T-helper 22 cell (primary cell): ENCODE measurements around the gene SHANK3.

Experiments used
- DNase-seq: peaks from one replicate; pipeline ENCODE4 v3.0.0-alpha.2; 2020; ENCODE audit warnings: low read depth

The SHANK3 gene

DNA sequence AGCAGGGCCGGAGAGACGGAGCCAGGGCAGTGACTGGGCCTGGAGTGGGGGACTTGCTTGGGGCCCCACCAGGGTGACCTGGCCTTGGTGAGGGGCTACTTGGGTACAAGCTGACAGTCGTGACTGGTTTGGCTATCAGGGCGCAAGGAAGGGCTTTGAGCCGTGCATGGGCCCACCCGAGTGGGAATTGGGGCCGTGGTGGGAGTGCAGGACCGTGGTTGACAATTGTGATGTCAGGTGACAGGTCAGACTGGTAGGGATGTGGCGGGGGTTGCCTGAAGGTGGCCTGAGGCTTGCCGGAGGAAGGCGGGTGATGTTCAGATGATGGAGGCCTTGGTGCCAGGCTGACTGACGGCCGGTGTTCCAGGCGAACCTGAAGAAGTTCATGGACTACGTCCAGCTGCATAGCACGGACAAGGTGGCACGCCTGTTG is 5.6 kb downstream of the SHANK3 start:
- no peak for DNase-seq

DNA sequence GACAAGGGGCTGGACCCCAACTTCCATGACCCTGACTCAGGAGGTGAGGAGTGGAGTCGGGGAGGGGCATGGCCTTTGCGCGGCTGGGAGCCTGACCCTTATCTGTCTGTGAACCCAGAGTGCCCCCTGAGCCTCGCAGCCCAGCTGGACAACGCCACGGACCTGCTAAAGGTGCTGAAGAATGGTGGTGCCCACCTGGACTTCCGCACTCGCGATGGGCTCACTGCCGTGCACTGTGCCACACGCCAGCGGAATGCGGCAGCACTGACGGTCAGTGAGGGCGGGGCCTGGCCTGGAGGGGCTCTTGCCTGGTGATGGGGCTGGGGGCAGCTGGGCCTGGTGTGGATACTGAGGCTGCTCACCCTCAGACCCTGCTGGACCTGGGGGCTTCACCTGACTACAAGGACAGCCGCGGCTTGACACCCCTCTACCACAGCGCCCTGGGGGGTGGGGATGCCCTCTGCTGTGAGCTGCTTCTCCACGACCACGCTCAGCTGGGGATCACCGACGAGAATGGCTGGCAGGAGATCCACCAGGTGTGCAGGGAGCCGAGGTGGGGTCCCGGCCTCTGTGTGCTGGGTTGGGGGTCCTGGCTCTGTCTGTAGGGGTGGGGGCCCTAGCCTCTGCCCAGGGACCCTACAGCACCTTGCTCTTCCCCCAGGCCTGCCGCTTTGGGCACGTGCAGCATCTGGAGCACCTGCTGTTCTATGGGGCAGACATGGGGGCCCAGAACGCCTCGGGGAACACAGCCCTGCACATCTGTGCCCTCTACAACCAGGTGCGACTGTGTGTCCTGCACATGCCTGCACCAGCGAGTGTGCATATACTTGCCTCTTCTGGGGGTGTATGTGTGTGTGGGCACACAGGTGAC is 6.3 kb downstream of the SHANK3 start:
- DNase-seq = no peak

DNA sequence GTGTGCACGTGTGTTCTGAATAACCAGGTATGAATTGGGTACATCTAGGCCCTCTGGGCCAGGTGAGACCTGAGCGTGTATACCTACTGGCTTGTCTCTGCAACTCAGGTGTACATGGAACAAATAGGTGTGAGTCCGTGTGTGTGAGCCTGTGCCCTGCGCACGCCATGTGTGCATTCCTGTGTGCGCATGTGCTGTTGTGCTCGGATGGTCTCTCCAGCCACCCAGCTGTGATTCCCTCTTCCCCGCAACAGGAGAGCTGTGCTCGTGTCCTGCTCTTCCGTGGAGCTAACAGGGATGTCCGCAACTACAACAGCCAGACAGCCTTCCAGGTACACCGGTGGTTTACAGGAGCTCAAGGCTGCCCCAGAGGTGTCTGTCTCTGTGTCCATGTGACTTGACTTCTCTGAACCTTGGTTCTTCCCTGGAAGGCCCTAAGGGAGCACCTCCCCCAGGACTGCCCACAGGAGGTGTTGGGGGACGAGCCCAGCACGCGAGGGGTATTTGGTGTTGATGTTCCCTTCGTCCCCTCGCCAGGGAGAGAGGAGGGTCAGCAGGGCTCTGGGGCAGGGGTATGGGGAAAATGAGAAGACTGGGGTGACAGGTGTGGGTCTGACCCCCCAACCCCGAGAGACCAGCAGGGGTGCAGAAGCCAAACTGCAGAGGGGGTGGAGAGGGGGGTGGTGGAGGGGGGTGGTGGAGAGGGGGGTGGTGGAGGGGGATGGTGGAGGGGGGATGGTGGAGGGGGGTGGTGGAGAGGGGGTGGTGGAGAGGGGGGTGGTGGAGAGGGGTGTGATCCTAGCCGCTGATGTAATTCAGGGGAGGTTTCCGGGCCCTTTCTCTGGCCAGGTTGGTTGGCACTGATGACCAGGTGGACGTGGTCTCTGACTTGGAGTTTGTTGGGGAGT is 10.7 kb downstream of the SHANK3 start:
- no peak for DNase-seq

DNA sequence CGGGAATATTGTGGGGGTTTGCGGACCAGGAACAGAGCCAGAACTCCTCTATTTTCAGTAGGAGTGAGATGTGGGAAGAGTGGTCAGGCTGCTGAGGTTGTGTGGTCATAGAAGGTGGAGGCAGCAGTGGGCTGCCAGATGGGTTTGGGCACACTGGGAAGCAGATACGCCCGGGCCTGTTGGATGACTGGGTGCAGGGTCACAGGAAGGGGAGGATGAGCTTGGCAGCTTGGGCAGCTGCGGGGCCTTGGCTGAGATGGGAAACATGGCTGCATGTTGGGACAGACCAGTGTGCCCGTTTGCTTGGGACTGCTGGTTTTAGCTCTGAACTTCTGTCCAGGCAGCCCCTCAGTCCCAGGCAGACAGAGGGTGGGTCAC is 11.4 kb downstream of the SHANK3 start:
- DNase-seq = no peak

DNA sequence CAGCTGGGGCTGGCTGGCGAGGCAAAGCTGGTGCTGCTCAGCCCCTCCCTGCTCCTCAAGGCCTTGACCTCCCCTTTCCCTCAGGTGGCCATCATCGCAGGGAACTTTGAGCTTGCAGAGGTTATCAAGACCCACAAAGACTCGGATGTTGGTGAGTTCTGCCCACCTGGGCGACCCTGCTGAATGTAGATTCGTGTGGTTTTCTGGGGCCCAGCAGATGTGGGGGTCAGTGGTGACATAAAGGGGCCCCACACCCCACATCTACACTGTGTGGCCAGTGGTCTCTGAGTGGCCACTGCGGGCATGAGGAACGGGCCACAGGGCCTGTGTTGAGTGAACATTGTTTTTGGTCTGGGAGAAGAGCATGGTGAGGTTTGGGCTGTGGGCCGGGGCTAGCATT is 11.9 kb downstream of the SHANK3 start:
- DNase-seq = no peak

DNA sequence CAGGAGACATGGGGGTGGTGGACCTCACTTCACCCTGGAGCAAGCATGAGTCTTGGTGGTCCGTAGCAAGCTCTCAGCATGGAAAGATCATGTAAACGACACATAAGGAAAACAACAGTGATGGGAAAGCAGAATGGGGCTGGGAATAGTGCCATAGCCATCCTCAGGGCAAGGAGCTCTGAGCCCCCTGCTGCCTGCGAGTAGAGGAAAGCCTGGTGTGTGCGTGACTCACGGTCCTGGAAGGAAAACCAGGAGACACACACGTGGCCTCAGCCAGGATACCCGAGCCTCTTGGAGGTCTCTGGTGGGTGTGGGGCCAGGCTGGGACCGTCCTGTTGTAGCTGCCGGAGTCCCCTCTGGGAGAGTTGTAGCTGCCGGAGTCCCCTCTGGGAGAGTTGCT is 12.4 kb downstream of the SHANK3 start:
- no peak for DNase-seq

DNA sequence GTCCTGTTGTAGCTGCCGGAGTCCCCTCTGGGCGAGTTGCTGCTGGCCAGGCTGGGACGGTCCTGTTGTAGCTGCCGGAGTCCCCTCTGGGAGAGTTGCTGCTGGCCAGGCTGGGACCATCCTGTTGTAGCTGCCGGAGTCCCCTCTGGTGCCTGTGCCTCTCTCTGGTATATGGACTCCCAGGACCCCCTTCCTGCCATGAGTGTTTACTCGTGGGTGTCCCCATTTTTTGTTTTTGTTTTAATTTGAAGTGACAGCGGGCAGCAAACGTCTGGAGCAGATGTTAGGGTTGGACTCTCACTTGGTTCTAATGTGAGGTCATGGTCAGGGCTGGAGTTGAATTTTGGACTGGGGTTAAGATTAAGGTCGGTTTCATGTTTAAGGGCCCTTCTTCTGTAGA is 14.2 kb downstream of the SHANK3 start:
- DNase-seq = no peak

DNA sequence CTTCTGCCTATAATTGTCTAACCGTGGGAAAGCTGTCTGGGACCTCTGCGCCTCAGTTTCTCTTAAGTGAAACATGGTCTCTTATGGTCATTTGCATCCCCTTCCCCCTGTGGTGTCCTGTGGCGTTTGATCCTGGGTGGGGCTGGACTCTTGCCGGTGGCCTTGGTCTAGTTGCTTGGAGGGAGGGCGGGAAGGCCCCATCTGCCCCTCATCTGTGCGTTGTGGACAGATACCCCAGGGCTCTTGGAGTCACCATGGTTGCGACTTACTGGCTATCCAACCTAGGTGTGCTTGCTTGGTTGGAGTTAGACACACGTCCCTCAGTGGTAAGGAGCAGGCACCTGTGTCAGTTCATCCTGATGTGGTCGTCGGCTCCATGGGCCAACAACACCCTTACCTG is 15.2 kb downstream of the SHANK3 start:
- DNase-seq = no peak

DNA sequence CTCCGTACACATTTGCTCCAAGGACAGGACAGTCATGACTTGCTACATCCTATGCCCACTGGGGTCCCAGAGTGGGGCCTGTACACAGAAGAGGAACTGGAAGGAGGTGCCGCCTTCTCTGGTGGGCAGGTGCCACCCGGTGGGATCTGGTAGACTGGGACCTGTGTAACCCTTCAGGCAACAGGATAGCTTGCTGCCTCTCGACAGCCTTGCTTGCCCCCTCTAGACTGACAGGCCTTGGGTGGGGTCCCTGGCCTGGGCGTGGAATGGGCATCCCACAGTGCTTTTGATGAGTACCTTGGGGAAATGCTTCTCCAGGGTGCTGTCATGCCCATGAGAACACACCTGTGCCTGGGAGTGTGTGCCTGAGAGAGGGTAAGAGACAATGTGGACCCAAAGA is 15.8 kb downstream of the SHANK3 start:
- no peak for DNase-seq

DNA sequence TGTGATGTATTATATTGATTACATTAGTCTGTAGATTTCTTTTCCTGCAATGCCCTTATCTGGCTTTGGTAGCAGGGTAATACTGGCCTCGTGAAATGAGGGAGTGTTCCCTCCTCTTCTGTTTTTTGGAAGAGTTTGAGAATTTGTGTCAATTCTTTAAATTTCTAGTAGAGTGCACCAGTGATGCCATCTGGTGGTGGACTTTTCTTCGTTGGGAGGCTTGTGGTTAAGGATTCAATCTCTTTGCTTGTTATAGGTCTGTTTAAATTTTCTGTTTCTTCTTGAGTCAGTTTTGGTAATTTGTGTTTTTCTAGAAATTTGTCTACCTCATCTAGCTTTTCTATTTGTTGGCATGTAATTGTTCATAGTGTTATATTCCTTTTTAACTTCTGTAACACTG is 18.9 kb downstream of the SHANK3 start:
- no peak for DNase-seq

DNA sequence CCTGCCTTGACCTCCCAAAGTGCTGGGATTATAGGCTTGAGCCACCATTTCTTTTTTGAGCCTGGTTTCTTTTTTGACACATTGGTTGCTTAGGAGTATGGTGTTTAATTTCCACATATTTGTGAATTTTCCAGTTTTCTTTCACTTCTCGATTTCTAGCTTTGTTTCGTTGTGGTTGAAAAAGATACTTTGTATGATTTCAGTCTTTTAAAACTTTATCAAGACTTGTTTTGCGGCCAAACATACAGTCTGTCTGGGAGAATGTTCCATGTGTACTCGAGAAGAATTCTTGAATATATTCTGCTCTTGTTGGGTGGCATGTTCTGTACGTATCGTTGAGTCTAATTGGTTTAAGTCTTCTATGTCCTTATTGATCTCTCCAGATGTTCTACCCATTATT is 20.8 kb downstream of the SHANK3 start:
- no peak for DNase-seq

DNA sequence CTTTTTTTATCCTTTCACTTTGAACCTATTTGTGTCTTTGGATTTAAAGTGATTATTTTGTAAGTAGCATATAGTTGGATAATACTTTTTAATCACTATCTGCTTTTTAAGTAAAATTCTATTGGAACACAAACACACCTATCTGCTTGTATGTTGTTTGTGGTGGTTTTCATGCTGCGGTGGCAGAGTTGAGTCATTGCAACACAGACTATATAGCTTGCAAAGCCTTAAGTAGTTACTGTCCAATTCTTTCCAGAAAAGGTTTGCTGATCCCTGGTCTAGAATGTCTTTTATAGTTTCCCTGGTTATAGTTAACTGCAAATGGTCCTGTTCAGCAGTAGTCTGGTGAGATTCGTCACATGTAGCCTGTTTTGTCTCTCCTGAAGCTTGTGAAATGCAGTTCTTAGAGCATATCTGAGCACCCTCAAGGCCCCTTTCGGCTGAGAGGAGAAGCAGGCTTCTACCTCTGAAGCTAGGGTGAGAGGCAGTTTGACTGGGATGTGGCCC is 21.5 kb downstream of the SHANK3 start:
- no peak for DNase-seq

DNA sequence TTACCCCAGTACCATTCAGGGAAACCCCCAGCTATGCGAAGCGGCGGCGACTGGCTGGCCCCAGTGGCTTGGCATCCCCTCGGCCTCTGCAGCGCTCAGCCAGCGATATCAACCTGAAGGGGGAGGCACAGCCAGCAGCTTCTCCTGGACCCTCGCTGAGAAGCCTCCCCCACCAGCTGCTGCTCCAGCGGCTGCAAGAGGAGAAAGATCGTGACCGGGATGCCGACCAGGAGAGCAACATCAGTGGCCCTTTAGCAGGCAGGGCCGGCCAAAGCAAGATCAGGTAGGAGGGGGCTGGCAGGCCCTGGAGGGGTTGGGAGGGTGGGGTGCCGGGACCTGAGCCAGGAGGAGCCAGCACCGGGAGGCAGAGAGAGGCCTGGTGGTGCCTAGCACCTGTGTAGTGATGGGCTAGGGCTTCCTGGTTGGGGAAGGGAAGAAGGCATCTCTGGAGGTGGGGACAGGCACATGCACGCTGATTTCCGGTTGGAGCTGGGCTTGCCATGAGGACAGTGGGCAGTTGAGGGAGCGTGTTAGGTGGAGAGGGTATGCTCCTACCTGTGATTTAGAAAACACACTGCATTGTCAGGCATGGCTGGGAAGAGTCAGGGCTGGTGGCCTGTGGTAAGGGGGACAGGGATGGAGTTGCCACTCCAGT is 22.3 kb downstream of the SHANK3 start:
- no peak for DNase-seq

DNA sequence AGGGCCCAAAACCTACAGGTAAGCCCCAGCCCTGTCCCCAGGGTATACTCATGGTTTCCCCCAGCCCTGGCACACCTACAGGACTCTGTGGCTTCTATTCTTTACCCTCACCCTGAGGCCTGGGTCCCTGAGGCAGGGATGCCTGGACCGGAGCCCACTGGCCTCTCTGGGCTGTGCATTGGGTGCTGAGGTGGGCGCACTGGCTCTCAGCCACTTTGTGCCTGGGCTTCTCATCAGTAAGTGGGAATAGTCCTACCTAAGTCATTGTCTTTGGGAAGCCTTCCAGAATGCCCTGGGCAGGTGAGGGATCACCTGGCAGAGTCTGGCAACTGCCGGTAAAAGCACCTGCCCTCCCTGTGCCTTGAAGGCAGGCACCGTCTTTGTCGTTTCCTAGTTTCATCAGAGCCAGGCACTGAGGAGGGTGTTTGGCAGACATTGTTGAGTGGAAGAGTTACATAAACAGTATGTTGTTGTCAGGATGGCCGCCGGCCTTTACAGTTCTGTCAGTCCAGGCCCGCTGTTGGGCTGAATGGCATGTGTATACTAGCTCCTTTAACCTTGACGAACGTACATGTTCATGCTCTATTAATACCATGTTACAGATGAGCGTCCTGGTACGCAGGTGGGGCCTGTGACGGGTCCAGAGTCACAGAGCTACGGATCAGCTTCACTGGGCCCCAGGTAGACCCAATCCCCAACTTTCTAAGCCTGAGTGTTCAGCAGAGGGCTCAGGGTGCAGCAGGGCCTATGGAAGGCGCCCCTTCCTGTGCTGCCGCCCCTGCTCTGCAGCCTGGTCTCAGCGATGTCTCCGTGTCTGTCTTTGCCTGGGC is 23.0 kb downstream of the SHANK3 start:
- no peak for DNase-seq

DNA sequence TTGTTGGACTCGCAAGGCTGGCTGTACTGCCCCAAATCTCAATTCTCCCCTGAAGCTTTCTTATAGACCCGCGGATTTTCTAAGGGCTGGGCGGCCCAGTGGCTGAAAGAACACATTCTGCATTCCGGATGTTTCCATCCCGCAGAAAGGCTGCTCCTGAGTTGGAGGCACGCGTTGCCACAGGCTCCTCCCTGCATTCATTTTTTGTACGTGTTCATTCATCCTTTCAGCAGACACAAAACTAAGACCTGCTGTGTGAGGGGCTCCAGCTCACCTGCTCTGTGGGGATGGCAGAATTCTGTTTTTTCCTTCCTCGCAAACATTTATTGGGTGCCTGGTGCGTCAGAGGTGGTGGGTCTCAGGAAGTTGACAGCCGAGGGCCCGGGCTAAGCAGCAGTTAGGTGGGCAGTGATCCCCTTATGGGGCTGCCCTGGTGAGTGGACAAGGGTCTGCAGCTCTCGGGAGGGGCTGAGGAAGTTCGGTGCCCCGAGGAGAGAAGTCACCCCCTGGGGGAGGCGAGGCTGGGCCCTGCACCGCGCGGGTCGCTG is 23.7 kb downstream of the SHANK3 start:
- no peak for DNase-seq

DNA sequence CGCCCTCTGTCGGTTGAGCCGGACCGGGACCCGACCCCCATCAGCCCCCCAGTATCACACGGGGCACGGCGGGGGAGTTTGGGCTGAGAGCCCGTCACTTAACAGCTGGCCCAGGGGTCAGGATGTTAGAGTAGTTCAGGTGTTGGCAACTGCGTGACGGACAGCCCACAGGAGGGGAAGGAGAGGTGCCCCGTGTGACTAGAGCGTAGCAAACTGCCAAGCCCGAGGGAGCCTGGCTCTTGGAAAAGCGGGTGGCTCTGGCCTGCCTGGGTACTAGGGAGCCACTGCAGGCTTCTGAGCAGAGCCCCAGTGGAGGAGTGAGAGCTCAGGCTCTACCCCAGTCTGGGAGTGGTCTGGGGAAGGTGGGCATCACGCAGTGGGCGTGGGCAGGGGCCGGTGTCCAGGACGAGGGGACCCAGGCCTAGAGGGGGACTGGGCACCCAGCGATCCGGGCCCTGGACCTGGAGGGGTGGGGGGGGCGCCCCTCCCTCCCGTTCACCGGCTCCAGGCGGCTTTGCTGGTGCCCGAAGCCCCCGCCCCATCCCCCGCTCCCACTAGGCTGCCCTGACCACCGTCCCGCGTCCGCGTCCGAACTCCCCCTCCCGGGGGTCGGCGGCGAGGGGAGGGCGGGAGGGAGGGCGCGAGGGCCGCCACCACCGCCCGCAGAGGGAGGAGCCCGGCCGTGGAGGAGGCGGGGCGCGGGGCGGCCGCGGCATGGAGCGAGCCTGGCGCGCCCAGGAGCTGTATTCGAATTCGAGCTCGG is 24.4 kb downstream of the SHANK3 start:
- no peak for DNase-seq

DNA sequence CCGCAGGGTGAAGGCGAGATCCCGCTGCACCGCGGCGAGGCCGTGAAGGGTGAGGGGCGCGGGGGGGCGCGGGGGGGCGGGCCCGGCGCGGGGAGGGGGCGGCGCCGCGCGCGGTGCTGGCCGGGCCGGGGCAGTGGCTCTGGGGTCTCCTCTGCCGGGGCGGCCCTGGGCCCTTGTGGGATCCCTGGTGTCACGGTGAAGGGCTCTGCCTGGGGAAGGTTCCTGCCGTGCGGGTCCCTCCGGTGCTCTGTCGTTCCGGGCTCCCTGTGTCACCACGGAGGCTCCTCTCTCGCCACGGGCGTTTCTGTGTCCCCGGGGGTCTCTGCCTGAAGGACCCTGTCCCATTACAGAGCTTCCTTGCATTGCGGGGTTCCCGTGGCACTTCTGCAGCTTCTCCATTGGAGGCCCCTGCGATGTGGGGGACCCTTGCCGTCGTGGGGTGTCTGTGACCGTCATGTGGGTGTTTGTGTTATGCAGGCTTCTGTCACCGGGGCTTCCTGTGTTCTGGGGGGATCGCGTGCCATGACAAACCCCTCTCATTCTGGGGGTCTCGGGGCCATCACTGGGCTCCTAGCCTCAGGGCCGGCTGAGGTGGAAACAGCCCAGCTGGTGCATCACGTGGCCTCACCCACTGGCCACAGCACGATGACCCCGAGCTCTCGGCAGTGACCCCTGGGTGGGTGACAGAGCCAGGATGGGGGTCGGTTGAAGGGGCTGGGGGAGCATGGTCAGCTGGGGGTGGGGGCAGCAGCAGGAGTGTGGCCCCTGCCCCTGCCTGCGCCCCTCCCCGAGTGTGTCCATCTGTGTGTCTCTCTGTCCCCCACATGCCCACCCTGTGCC is 25.3 kb downstream of the SHANK3 start:
- no peak for DNase-seq

DNA sequence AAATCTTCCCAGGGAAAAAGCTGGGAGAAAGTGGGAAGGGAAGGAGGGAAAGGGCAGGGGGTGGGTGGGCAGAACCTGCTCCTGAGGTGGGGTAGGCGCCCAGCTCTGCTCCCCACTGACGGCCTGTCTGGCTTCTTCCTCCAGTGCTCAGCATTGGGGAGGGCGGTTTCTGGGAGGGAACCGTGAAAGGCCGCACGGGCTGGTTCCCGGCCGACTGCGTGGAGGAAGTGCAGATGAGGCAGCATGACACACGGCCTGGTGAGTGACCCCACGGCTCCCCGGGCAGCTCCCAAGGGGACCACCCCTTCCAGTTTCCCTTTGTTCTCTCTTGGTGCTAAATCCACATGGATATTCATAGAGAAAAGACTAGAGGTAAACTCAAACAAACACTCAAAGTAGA is 25.9 kb downstream of the SHANK3 start:
- DNase-seq = no peak

DNA sequence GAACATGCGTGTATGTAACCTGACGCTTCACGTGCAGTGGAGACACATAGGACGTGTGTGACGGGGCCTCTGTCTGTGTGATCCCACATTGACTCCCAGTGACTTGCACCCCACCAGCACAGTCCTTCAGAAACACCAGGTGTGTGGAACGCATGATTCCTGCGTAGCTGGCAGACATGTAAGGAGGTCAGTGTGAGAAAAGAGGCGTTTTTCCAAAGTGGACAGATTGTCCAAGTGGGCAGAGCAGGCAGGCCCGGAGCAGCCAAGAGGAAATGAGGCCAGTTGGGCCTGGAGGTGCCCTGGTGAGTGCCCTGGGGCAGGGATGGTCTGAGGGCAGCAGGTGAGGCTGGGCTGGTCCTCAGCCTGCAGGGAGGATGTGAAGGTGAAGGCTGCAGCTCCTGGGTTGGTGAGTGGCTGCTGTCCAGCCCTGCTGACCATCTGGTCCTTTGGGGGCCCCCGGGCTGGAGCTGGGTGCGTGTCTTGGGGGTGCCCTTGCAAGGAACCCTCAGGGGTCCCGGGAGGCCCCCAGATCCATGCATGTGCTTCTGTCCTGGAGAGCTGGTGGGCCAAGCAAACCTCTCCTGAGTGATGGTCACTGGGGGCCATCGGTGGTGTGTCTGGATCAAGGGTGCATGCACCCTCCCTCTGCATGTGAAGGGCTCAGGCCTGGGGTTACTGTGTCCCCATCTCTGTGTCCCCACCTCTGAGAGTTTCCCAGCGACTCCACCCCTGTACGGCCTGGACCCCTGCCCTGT is 26.6 kb downstream of the SHANK3 start:
- no peak for DNase-seq
